GM19351 (cell line): ENCODE data around the gene ADAM15.

ENCODE experiments used
- ATAC-seq: cut with Tn5 transposase; IDR thresholded peaks from one replicate; pipeline ENCODE4 v1.9.1; 2021; ENCODE audit warnings: mild to moderate bottlenecking, moderate library complexity; ENCODE audit not compliant: unreplicated experiment

The ADAM15 gene

GRCh38 chr1:155051342-155051776 is 243 bp downstream of the ADAM15 start:
- ATAC-seq, result no peak

DNA sequence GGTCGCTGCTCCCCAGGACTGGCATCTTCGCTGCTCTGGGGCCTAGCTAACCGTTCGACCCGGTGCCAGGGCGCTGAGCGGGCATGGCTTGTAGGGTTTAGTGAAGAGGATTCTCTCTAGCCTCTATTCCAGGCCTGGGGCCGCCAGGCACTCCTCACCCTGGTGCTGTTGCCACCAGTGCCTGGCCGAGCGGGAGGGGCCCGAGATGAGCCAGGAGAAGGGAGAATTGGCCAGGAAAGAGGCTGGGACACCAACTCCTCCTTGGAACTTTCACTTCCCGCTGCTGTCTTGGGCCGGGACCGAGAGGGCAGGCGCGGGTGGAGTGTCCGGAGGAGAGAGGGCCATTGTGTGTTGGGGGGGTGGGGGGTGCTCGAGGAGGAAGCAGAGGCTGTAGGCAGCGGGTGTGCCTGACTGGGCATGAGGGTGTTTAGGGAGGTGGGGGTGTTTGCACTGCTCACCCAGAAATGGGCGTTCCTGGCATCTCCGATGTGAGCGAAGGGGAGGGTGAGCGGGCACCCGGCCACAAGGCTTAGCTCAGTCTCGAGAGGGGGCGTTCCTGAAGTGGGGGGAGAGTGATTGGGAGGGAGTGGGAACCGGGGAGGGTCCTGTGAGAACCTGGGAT is 772 bp downstream of the ADAM15 start:
- ATAC-seq, result peak; percentile 3

GRCh38 chr1:155052439-155053395 is 1.6 kb downstream of the ADAM15 start:
- no peak for ATAC-seq

DNA sequence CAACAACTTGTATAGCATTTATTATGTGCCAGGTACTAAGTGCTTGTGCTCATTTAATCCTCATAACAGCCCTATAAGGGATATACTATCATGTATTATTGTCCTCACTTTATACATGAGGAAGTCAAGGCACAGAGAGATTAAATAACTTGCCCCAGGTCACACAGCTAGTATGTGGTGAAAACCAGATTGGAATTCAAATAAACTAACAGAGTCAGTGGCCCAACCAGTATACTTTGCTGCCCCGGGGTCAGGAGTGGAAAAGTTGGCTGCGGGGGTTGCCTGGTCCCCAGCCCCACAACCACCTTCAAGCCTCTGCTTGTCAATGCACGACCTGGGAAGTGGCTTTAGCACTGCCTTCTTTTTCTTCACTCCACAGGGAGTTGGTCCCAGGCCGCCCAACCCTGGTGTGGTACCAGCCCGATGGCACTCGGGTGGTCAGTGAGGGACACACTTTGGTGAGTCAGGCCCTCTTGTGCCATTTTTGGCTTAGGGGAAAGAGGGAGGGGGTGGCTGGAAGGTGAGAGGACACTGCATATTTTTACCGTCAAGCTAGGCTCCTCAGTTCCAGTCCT is 2.5 kb downstream of the ADAM15 start:
- no peak for ATAC-seq

DNA sequence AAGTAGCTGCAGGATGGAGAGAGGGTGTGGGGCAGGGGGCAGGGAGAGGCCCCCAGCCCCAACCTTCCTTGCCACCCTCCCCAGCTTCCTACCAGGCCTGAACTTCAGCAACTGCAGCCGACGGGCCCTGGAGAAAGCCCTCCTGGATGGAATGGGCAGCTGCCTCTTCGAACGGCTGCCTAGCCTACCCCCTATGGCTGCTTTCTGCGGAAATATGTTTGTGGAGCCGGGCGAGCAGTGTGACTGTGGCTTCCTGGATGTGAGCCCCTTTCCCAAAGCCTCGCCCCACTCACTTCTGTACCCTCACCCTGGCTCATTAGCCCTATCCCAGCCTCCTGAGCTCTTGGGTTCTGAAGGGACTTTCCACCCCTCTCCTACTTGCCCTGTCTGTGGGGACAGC is 6.0 kb downstream of the ADAM15 start:
- ATAC-seq, result no peak

DNA sequence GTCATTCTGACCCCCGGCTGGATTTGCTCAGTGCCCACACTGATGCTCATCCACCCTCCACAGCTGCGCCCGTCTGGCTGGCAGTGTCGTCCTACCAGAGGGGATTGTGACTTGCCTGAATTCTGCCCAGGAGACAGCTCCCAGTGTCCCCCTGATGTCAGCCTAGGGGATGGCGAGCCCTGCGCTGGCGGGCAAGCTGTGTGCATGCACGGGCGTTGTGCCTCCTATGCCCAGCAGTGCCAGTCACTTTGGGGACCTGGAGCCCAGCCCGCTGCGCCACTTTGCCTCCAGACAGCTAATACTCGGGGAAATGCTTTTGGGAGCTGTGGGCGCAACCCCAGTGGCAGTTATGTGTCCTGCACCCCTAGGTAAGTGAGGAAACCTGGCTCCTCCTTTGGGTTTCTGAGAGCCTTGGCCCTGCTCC is 6.7 kb downstream of the ADAM15 start:
- ATAC-seq, result no peak

GRCh38 chr1:155060736-155061135 is 9.6 kb downstream of the ADAM15 start:
- no peak for ATAC-seq

DNA sequence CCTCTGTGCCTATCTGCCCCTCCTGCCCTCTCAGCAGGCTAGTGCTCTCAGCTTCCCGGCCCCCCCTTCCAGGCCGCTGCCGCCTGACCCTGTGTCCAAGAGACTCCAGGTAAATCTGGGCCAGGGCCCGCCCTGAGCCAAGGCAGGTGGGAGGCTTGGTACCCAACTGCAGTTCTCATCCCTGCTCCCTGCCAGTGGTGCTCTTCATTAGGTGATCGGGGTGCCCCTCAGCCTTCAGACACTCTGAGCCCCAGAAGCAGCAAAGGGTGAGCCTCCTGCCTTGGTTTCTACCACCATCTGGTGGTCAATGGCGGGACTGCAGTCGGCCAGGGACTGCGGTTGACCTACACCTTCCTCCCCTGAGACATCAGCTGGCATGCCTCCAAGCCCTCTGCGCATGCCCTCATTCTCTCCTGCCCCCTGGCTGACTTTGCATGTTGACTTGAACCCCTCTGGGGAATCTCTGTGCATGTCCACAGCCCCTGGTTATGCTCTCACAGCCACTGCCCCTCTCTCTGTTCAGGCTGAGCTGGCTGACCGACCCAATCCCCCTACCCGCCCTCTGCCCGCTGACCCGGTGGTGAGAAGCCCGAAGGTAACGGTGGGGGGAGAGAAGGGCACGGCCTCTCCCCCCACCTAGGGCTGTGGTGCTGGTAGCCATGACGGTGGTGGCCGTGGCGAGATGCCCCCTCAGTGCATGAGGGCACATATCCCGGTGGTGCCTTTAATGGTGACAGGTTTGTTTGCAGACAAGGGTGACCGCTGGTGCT is 10.4 kb downstream of the ADAM15 start:
- ATAC-seq, result no peak

- no peak for ATAC-seq
These were observed 11.1 kb downstream of the ADAM15 start for GRCh38 chr1:155062151-155062686.

GRCh38 chr1:155062702-155063411 is 11.7 kb downstream of the ADAM15 start:
- peak; percentile 8 for ATAC-seq

- peak; percentile 60 for ATAC-seq
These were observed 12.5 kb downstream of the ADAM15 start, which contains the start of gene EFNA4 for GRCh38 chr1:155063550-155064110. EFNA4 (plus strand) TSS chr1:155063740; CDS start chr1:155063824, 84 bp downstream.

GRCh38 chr1:155064111-155064831 is 13.2 kb downstream of the ADAM15 start:
- ATAC-seq, result peak; percentile 31

DNA sequence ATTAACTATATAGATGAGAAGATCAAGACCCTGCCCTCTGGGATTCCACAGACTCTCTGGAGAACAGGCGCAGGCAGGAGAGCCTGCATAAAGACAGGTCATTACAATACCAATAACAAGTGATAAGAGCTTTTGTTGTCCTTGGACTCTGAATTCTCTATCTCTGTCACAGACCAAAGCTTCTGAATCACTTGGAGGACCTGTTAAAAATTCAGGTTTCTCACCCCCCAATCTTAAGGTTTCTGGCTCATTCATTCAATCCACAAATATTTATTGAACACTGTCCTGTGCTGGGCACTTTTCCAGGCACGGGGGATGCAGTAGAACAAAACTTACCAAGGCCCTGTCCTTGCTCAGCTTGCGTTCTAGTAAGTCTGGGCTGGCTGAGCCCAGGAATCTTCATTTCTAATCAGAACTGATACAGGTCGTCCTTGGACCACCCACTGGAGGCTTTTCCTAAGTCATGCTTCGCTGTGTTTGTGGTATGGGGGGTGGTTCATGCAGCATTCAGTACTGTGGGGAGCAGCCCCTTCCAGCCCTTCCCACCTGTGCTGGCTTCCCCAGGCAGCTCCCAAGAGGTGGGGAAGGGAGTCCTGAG is 13.8 kb downstream of the ADAM15 start:
- no peak for ATAC-seq

DNA sequence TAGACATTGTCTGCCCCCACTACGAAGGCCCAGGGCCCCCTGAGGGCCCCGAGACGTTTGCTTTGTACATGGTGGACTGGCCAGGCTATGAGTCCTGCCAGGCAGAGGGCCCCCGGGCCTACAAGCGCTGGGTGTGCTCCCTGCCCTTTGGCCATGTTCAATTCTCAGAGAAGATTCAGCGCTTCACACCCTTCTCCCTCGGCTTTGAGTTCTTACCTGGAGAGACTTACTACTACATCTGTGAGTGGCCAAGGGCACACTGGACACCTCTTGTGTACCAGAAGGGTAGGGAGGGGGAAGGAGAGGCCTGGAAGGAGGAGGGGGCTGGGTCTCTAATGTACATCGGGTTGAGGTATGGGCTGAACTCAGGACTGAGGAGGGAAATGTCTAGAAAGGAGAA is 15.7 kb downstream of the ADAM15 start:
- ATAC-seq, result no peak

DNA sequence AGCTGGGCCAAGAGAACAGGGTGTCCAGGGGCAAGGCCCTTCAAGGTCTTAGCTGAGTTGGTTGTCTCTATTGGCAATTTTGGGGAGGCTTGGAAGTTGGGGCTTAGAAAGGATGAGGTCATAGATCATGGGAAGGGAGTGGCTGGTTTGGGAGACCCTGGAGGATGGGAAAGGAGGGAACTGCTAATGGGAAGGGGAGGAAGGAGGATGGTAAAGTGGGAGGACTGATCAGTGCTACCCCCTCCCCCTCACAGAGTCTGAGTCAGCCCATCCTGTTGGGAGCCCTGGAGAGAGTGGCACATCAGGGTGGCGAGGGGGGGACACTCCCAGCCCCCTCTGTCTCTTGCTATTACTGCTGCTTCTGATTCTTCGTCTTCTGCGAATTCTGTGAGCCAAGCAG is 17.5 kb downstream of the ADAM15 start:
- ATAC-seq, result no peak

DNA sequence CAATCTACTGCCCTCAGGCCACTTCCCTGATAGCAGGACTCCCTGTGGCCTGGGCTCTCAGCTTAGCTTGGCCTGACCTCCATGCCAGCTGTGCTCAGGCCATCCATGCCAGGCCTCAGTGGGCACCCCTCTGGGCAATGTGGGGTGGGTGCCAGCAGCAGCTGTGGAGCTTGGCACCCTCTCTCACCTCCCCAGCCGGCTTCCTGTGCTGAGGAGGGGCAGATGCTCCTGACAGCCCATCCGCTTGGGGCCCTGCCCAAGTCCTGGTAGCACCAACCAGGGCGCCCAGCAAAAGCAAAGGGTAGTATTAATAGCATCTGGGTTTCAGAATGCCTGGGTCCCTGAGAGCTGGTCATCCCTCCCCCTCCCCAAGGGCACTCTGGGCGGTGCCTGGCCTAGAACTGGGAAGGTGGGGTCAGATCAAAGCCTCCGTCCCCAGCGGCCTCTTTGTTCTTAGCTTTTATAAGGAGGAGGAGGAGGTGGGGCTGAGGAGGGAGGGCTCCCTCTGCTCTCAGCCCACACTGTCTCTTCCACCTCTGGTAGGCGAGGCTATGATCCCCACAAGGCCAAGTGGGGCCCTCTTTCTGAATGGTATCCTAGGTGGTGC is 18.5 kb downstream of the ADAM15 start:
- ATAC-seq, result no peak

- ATAC-seq, result no peak
These were observed 19.1 kb downstream of the ADAM15 start for GRCh38 chr1:155070158-155070621.
